Activated B cell treated with CpG ODN at 0.5 μM for 24 hours (primary cell): ENCODE results near the gene PPP2R2C. TPM values are rescaled to one million over a fixed set of nuclear protein-coding genes. Genes with fewer than 3 reads are reported as not detected.

Source experiments
- ATAC-seq: fragments of 200-7000 bp; cut with Tn5 transposase; one replicate; pipeline ENCODE4 v1.10.0; 2021; ENCODE audit warnings: low read depth, mild to moderate bottlenecking, moderate library complexity
- CTCF ChIA-PET: fragments of 350-600 bp; sonication (Branson Sonifier 250); formaldehyde crosslinking; loops from one replicate; lab custom pipeline; 2021; ENCODE audit warnings: antibody characterized with exemption; lab: Charles Lee
- POLR2A ChIA-PET: fragments of 350-600 bp; sonication (Branson Sonifier 250); formaldehyde crosslinking; loops from one replicate; lab custom pipeline; 2021; ENCODE audit warnings: antibody characterized with exemption; lab: Charles Lee
- DNase-seq: peaks from one replicate; pipeline ENCODE4 v3.0.0; 2022
- H3K27ac Mint-ChIP-seq: one replicate; pipeline ENCODE4 v1.8.0; 2020; ENCODE audit warnings: mixed read lengths
- H3K27me3 Mint-ChIP-seq: one replicate; pipeline ENCODE4 v1.8.0; 2021; ENCODE audit warnings: mixed read lengths
- H3K36me3 Mint-ChIP-seq: one replicate; pipeline ENCODE4 v1.8.0; 2021; ENCODE audit warnings: low read depth, mixed read lengths
- H3K4me1 Mint-ChIP-seq: one replicate; pipeline ENCODE4 v1.8.0; 2021; ENCODE audit warnings: mixed read lengths
- H3K4me3 Mint-ChIP-seq: one replicate; pipeline ENCODE4 v1.8.0; 2020; ENCODE audit warnings: mild to moderate bottlenecking, mixed read lengths
- H3K9me3 Mint-ChIP-seq: one replicate; pipeline ENCODE4 v1.8.0; 2020; ENCODE audit warnings: mixed read lengths
- intact Hi-C: fragments of 100-400 bp; cut with micrococcal nuclease; formaldehyde crosslinking; loops from one replicate; pipeline ENCODE4 v1.15.1; 2024
- total RNA-seq: library from RNA; stranded (reverse); gene quantifications from 2 replicates; pipeline ENCODE4 v1.2.3, GENCODE V29; 2022
- TF ChIP-seq, protein P1 (sequence below): fragments of 200-600 bp; IDR thresholded peaks from one replicate; pipeline ENCODE4 v1.8.0; 2022; ENCODE audit warnings: antibody characterized with exemption, mild to moderate bottlenecking

Gene PPP2R2C
- total RNA-seq, 1 donor from 2014 or later = not detected

DNA sequence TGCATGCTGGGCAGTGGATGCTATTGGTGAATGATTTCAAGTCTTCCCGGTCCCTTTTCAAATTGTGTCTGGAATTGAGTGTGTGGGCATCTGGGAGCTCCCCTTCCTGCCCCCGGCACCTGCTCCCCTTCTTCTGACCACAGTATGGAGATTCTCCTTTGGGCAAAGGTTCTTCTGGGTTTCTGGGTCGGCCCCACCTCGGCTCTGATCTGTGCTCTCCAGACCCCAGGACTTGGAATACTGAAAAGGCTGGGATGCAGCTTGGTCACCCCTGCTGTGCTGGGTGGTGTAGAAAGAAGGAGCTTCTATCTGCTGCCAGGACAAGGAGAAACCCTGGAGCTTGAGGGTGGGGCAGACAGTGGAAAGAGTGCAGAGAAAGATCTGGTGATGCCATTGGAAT is 124.0 kb downstream of the PPP2R2C start:
- Mint-ChIP-seq H3K9me3 (no peaks in the 10 kb centered on the region), H3K4me1 (no peaks in the 10 kb centered on the region), H3K36me3 (no peaks in the 10 kb centered on the region), H3K27me3 (no peaks in the 10 kb centered on the region), H3K4me3 (no peak overlapping the region), H3K27ac (no peak overlapping the region)
- no peak for DNase-seq
- CTCF ChIA-PET = no interaction called here
- intact Hi-C loops = no loop called here
- TF ChIP-seq, protein P1, sequence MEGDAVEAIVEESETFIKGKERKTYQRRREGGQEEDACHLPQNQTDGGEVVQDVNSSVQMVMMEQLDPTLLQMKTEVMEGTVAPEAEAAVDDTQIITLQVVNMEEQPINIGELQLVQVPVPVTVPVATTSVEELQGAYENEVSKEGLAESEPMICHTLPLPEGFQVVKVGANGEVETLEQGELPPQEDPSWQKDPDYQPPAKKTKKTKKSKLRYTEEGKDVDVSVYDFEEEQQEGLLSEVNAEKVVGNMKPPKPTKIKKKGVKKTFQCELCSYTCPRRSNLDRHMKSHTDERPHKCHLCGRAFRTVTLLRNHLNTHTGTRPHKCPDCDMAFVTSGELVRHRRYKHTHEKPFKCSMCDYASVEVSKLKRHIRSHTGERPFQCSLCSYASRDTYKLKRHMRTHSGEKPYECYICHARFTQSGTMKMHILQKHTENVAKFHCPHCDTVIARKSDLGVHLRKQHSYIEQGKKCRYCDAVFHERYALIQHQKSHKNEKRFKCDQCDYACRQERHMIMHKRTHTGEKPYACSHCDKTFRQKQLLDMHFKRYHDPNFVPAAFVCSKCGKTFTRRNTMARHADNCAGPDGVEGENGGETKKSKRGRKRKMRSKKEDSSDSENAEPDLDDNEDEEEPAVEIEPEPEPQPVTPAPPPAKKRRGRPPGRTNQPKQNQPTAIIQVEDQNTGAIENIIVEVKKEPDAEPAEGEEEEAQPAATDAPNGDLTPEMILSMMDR = no peak
- ATAC-seq = no peak
- POLR2A ChIA-PET = no interaction called here

DNA sequence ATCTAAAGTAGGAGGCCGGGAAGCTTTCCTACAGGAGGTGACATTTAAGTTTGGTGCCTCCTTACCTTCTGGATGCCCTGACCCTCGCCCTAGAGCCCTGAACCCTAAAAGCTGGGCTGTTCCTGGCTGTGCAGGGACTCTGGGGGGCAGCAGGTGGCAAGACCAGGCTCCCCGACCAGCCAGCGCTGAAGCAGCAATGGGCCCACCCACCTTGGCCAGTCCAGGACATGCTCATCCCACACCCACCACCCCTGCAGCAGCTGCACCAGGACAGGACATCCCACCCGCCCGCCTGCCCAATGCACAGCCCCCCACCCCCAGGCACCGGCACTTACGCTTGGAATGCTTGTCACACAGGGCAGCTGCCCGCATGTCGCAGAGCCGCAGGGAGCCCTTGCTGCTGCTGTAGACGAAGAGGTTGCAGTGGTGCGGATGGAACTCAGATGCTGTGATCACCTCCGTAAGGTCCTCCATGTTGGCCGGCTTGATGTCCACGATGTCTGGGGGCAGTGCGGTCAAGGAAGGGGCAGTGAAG is 124.8 kb downstream of the PPP2R2C start:
- no peaks in the 10 kb centered on the region for H3K4me1 Mint-ChIP-seq
- H3K36me3 Mint-ChIP-seq = no peaks in the 10 kb centered on the region
- TF ChIP-seq, protein P1 = no peak
- no peaks in the 10 kb centered on the region for H3K27me3 Mint-ChIP-seq
- no peak for DNase-seq
- no peak for ATAC-seq
- no peak overlapping the region for H3K4me3 Mint-ChIP-seq
- intact Hi-C loops = no loop called here
- ChIA-PET POLR2A (no interaction called here), CTCF (no interaction called here)
- H3K9me3 Mint-ChIP-seq = no peaks in the 10 kb centered on the region
- no peak overlapping the region for H3K27ac Mint-ChIP-seq

DNA sequence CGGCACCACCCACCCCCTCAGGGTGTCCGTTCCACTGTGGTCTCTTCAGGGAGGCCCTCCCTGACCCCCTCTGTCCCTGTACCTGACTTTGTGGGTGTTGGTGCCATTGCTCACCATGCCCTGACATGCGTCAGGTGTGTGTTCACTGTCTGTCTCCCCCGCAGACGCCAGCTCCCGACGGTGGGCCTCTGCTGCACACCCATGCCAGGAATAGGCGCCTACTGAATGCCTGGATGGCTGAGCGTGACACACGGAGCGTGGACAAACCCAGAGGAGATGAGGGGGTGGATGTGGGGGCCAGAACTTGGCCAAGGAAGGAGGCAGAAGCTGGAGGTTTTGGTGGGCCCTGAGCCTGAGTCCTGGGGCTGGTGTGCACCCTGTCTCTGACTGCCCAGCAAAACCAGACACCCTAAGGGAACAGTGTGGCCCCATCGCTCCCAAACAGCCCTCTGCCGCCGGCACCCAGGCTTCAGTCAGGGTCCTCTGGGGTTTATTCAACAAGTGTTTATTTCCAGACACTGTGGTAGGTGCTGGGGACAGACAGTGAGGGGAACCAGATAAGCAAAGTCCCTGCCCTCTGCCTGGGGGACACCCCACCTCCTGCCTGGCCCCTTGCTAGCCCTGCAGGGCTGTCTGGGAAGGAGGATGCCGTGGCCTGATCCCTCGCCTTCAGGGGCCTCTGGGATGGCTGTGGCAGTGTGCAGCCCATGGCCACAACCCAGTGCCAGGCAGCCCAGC is 125.9 kb downstream of the PPP2R2C start:
- POLR2A ChIA-PET = no interaction called here
- no peak for ATAC-seq
- CTCF ChIA-PET = no interaction called here

DNA sequence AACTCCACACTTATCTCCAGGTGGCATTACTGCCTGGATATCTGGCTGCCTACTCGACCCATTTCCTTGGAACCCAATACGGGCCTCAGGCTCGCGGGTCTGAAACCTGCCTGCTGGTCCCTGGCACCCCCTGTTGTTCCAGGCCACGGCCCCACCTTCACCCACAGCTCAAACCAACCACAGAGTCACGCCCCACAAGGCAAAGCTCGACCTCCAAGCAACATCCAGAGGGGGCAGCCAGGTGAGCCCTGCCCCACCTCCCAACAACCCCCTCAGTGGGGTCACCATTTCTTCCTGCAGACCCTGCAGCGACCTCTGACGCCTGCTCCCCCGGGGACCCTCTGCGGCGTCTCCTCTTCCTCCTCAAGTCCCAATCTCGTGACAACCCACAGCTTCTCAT is 126.5 kb downstream of the PPP2R2C start:
- DNase-seq (no peak), ATAC-seq (no peak)
- peaks cover 6% of the 10 kb centered on the region for H3K27me3 Mint-ChIP-seq
- no peaks in the 10 kb centered on the region for H3K9me3 Mint-ChIP-seq
- no peak overlapping the region for H3K4me3 Mint-ChIP-seq
- no peak overlapping the region for H3K27ac Mint-ChIP-seq
- TF ChIP-seq, protein P1 = no peak
- ChIA-PET POLR2A (no interaction called here), CTCF (no interaction called here)
- H3K36me3 Mint-ChIP-seq = no peaks in the 10 kb centered on the region
- H3K4me1 Mint-ChIP-seq = no peaks in the 10 kb centered on the region
- intact Hi-C loops = no loop called here

More for the DNA sequence above, 125.9 kb downstream of the PPP2R2C start:
- DNase-seq = no peak
- no peaks in the 10 kb centered on the region for H3K9me3 Mint-ChIP-seq
- intact Hi-C loops = no loop called here
- no peak overlapping the region for H3K27ac Mint-ChIP-seq
- TF ChIP-seq, protein P1 = no peak
- H3K27me3 Mint-ChIP-seq = peaks cover 3% of the 10 kb centered on the region
- H3K4me1 Mint-ChIP-seq = no peaks in the 10 kb centered on the region
- no peak overlapping the region for H3K4me3 Mint-ChIP-seq
- no peaks in the 10 kb centered on the region for H3K36me3 Mint-ChIP-seq

DNA sequence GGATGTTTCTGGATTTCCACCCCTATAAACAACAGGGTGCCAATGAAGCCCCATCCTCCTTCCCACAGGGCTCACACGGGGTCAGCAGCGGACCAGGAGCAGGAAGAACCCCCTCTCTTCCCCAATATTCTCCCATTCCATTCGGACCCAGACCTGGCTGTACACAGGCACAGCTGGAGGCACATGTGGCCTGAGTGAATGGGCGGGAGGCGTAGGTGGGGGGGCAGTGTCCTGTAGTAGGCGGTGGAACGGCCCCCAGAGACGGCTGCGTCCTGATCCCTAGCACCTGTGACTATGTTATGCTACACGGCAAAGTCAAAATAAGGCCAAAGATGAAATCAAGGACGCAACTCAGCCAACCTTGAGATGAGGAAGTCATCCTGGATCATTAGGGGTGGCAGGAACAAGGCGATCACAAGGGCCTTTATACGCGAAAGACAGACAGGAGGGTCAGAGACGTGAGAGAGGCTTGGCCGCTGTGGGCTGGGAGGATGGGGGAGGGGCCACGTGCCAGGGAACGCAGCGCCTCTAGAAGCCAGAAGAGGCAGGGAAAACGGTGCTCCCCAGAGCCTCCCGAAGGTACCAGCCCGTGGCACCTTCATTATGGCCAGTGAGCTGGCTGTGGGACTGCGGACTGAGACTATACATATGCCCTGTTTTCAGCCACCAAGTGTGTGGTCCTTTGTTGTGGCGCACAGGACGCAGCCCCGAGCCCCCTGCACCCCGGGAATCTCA is 127.2 kb downstream of the PPP2R2C start:
- CTCF ChIA-PET = no interaction called here
- POLR2A ChIA-PET = no interaction called here
- no peaks in the 10 kb centered on the region for H3K36me3 Mint-ChIP-seq
- no peaks in the 10 kb centered on the region for H3K9me3 Mint-ChIP-seq
- H3K4me1 Mint-ChIP-seq = no peaks in the 10 kb centered on the region
- ATAC-seq (no peak), DNase-seq (no peak)
- no peak overlapping the region for H3K27ac Mint-ChIP-seq
- H3K27me3 Mint-ChIP-seq = peaks cover 12% of the 10 kb centered on the region
- intact Hi-C loops = no loop called here
- TF ChIP-seq, protein P1 = no peak
- H3K4me3 Mint-ChIP-seq = no peak overlapping the region
